ENCODE results near the gene CSMD2. TPM values are rescaled to one million over a fixed set of nuclear protein-coding genes. Genes with fewer than 3 reads are reported as not detected.

The CSMD2 gene
- total and polyA plus RNA-seq, 2 donors from 2014 or later = 0.47 TPM; not detected in 1

DNA sequence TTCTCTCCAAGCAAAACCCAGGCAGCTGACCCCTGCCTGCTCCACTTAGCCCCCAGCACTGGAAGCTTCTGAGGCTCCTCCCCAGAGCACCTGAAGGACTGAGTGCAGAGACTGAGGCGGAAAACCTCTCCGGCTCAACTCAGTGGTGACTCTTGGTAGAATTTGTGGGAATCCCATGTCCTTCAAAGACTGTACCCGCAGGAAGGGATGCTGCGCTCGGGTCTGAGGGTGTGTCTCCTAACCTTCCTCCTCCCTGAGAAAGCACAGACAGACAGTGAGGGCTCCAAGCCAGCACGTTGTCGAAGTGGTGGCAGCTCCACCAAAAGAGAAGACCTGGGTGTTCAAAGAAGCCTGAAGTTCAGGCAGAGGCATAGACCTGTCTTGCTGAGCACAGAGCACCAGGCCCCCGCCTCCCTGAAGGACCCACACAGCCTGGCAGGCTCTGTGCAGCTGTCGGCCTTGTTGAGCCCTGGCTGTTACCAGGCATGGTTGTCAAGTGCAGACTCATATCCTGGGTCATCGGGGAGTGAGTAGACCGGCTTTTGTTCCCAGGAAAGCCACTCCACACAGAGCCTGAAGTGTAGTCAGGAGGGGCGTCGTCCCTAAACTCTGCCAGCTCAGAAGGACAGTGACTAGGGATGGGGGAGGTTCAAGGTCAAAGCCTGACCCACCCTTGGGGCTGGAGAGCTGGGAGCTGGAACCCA, 36.7 kb downstream of the CSMD2 start:
- Histone ChIP-seq H3K27ac (ENCODE audit: low read depth in 2 of 2, low read length in 2 of 2) (no peak overlapping the region), H3K9ac (ENCODE audit: low read length in 3 of 3) (no peak overlapping the region), H3K9me3 (ENCODE audit: control insufficient read depth in 2 of 3, insufficient read depth in 1 of 3, low read length in 3 of 3) (no peaks in the 10 kb centered on the region), H3K36me3 (ENCODE audit: control insufficient read depth in 2 of 3, insufficient read depth in 3 of 3, low read length in 3 of 3) (no peaks in the 10 kb centered on the region), H3K4me1 (ENCODE audit: control insufficient read depth in 2 of 3, insufficient read depth in 2 of 3, low read depth in 1 of 3, low read length in 3 of 3) (no peaks in the 10 kb centered on the region), H3K27me3 (ENCODE audit: control insufficient read depth, insufficient read depth, low read length) (no peaks in the 10 kb centered on the region), H3K4me3 (ENCODE audit: low read length in 3 of 3) (no peak overlapping the region)
- TF ChIP-seq, protein P1, sequence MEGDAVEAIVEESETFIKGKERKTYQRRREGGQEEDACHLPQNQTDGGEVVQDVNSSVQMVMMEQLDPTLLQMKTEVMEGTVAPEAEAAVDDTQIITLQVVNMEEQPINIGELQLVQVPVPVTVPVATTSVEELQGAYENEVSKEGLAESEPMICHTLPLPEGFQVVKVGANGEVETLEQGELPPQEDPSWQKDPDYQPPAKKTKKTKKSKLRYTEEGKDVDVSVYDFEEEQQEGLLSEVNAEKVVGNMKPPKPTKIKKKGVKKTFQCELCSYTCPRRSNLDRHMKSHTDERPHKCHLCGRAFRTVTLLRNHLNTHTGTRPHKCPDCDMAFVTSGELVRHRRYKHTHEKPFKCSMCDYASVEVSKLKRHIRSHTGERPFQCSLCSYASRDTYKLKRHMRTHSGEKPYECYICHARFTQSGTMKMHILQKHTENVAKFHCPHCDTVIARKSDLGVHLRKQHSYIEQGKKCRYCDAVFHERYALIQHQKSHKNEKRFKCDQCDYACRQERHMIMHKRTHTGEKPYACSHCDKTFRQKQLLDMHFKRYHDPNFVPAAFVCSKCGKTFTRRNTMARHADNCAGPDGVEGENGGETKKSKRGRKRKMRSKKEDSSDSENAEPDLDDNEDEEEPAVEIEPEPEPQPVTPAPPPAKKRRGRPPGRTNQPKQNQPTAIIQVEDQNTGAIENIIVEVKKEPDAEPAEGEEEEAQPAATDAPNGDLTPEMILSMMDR (IDR thresholded peaks at IDR 0.05; ENCODE audit: borderline replicate concordance, extremely low read depth, insufficient read depth) = no peak
- intact Hi-C loops (cut with DNase I) = no loop called here
- FAIRE-seq (no peak), DNase-seq (no peak)

DNA sequence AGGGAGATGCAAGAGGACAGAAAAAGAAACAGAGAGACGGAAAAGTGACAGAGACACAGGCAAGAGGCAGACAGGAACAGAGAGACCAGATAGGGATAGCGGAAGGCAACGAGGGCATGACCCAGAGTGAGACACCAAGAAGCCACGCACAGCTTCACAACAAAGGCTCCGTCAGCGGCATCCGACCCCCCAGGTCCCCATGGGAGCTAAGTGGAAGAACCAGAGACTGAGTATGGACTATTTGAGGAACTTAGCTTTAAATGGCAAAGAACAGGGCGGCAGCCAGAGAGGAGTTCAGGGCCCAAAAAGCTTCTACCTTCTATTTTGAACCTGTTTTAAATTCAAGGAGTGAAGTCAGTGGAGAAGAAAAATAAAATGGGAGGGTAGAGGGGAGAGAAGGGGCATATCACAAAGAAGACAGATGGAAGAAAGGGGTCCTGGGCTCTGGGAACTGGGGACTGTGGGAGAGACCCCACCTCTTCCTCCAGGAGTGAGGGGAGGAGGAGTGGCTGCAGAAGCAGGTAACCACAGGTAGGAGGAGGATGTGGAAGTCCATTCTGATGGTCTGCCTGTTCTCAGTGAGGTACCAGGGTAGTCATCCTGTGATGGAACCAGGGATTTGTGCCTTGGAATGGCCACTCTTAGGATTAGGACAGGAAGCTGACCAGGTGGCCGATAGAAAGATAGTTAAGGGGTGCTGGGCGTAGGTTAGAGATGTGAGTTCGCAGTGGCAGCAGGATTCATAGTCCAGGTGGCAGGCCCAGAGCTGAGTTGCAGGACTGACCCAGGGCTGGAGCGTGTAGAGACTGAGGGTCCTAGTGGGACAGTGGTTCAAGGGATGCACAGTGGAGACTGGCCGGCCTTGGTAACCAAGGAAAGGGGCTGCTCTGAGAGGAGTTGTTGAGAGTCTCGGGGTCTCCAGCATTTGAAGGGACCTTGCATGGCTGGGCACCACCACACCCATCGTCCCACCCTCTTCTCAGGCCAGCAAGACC, 37.7 kb downstream of the CSMD2 start:
- no peaks in the 10 kb centered on the region for H3K9me3 ChIP-seq (ENCODE audit: control insufficient read depth in 2 of 3, insufficient read depth in 1 of 3, low read length in 3 of 3)
- H3K4me3 ChIP-seq (ENCODE audit: low read length in 3 of 3) = no peak overlapping the region
- H3K36me3 ChIP-seq (ENCODE audit: control insufficient read depth in 2 of 3, insufficient read depth in 3 of 3, low read length in 3 of 3) = no peaks in the 10 kb centered on the region
- no peaks in the 10 kb centered on the region for H3K27me3 ChIP-seq (ENCODE audit: control insufficient read depth, insufficient read depth, low read length)
- TF ChIP-seq, protein P1 (IDR thresholded peaks at IDR 0.05; ENCODE audit: borderline replicate concordance, extremely low read depth, insufficient read depth) = no peak
- DNase-seq (no peak), FAIRE-seq (no peak)
- no peak overlapping the region for H3K9ac ChIP-seq (ENCODE audit: low read length in 3 of 3)
- H3K4me1 ChIP-seq (ENCODE audit: control insufficient read depth in 2 of 3, insufficient read depth in 2 of 3, low read depth in 1 of 3, low read length in 3 of 3) = no peaks in the 10 kb centered on the region
- intact Hi-C loops (cut with DNase I) = no loop called here
- no peak overlapping the region for H3K27ac ChIP-seq (ENCODE audit: low read depth in 2 of 2, low read length in 2 of 2)

DNA sequence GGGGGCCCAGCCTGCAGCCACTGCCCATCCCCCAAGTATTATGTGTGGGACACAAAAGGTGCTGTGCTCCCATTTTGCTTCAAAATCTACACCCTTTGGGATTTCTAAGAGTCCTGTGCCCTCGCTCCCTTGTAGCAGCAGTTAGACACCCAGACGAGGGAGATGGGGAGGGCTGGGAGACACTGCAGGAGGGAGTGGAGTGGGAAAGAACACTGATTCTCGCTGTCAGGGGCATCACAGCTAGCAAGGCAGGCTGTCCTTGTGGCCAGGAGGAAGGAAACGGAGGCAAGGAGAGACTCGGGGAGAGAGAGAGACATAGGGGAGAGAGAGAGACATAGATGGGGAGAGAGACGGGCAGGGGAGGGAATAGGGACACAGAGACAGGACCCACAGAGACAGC, 38.5 kb downstream of the CSMD2 start:
- TF ChIP-seq, protein P1 (IDR thresholded peaks at IDR 0.05; ENCODE audit: borderline replicate concordance, extremely low read depth, insufficient read depth) = no peak
- Histone ChIP-seq H3K27me3 (ENCODE audit: control insufficient read depth, insufficient read depth, low read length) (no peaks in the 10 kb centered on the region), H3K36me3 (ENCODE audit: control insufficient read depth in 2 of 3, insufficient read depth in 3 of 3, low read length in 3 of 3) (no peaks in the 10 kb centered on the region), H3K27ac (ENCODE audit: low read depth in 2 of 2, low read length in 2 of 2) (no peak overlapping the region), H3K9me3 (ENCODE audit: control insufficient read depth in 2 of 3, insufficient read depth in 1 of 3, low read length in 3 of 3) (no peaks in the 10 kb centered on the region), H3K4me3 (ENCODE audit: low read length in 3 of 3) (no peak overlapping the region), H3K4me1 (ENCODE audit: control insufficient read depth in 2 of 3, insufficient read depth in 2 of 3, low read depth in 1 of 3, low read length in 3 of 3) (no peaks in the 10 kb centered on the region), H3K9ac (ENCODE audit: low read length in 3 of 3) (no peak overlapping the region)
- intact Hi-C loops (cut with DNase I) = no loop called here
- no peak for FAIRE-seq
- no peak for DNase-seq

All from kidney (tissue), 14 donors.